AG04450 (cell line): ENCODE data around the gene LCE3D. TPM values are rescaled to one million over a fixed set of nuclear protein-coding genes. Genes with fewer than 3 reads are reported as not detected.
"Not testable (repeated sequence)": the region's sequence is repeated elsewhere in the genome, so short reads cannot be mapped to it uniquely, and the experiment has no call there.

Source experiments
- CTCF ChIA-PET: fragments of 300-600, 350-600 bp; formaldehyde crosslinking; extraction: SDS; loops from one replicate; lab custom pipeline; 2022; ENCODE audit warnings: antibody characterized with exemption, inconsistent platforms; lab: Charles Lee
- POLR2A ChIA-PET: fragments of 350-600 bp; formaldehyde crosslinking; extraction: SDS; loops from one replicate; lab custom pipeline; 2021; ENCODE audit warnings: antibody characterized with exemption, inconsistent platforms; lab: Yijun Ruan, JAX
- DNase-seq: peaks from one replicate; pipeline ENCODE4 v3.0.0-alpha.2; 2011; ENCODE audit warnings: low read depth, low spot score
- H3K27ac ChIP-seq: one replicate; pipeline ENCODE4 v1.5.1; 2012; ENCODE audit warnings: low read depth, low read length, control low read depth
- H3K27me3 ChIP-seq: one replicate; pipeline ENCODE4 v1.6.0; 2012; ENCODE audit warnings: low read length; ENCODE audit not compliant: control insufficient read depth, insufficient read depth
- H3K4me3 ChIP-seq: 2 replicates; pipeline ENCODE4 v1.5.1; 2011; ENCODE audit warnings: mild to moderate bottlenecking, low read depth, low read length, control low read depth
- H3K9me3 ChIP-seq: 2 replicates; pipeline ENCODE4 v1.5.1; 2012; ENCODE audit warnings: low read length; ENCODE audit not compliant: control insufficient read depth, insufficient read depth
- CTCF ChIP-seq: IDR thresholded peaks from 2 replicates; pipeline ENCODE4 v1.5.1; 2011; ENCODE audit warnings: low read depth, low read length, control low read depth, inconsistent platforms
- polyA plus RNA-seq: library from polyadenylated mRNA; depleted of rRNA; stranded (reverse); fragments of >200 nt; gene quantifications from 2 replicates; pipeline ENCODE4 v1.2.3, GENCODE V29; 2011

The LCE3D gene
- polyA plus RNA-seq, 1 experiment: not detected

DNA sequence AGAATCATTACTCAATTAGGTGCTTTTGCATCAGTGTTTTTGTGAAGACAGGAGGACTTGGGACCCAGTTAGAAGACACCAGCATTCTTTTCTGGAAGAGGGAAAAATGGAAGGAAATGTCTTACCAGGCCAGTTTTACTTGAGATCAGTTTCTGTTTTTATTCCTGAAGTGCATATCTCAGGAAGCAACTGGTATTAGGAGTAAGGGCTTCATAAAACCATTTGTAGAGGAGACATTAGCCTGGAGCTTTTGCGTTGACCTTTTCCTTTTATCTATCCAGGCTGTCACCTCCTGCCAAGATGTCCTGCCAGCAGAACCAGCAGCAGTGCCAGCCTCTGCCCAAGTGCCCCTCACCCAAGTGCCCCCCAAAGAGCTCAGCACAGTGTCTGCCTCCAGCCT, 33.2 kb upstream of the LCE3D start, which contains the start of gene LCE3B:
TSS of gene LCE3B (plus strand) at position 301 of the 400 bp plus-strand sequence. CDS start at position 301, 0 bp downstream.
- no peak for DNase-seq
- ChIA-PET POLR2A (no interaction called here), CTCF (no interaction called here)
- no peak within 1 kb of the TSS for H3K27ac ChIP-seq
- H3K27me3 ChIP-seq: no peaks in the 10 kb centered on the region
- H3K4me3 ChIP-seq: no peak within 1 kb of the TSS
- no peak for TF ChIP-seq CTCF
- peaks cover 12% of the 10 kb centered on the region for H3K9me3 ChIP-seq

DNA sequence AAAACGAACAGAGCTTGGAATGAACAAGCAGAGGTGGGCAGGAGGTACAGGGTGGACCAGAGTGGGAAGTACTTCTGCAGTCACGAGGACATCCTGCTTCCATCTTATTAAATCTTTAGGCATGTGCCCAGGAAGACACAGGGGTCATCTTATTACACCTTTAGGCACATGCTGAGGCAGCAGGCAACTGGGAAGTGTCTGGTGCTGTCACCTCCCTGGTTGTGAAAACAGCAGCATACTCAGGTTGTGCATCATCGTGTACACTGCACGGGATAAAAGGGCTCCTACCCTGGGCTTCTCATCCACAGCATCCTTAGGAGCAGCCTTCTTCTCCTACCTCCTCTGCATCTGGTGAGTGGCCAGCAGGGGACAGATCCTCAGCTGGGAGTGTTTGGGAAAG, 19.6 kb upstream of the LCE3D start, which contains the start of gene LCE3C:
TSS of gene LCE3C (plus strand) at position 301 of the 400 bp plus-strand sequence. CDS start 498 bp downstream, outside the sequence.
- ChIA-PET POLR2A (no interaction called here), CTCF (no interaction called here)
- no peaks in the 10 kb centered on the region for H3K27me3 ChIP-seq
- no peak for TF ChIP-seq CTCF
- peaks cover 29% of the 10 kb centered on the region for H3K9me3 ChIP-seq
- no peak within 1 kb of the TSS for H3K4me3 ChIP-seq
- DNase-seq: no peak
- no peak within 1 kb of the TSS for H3K27ac ChIP-seq

DNA sequence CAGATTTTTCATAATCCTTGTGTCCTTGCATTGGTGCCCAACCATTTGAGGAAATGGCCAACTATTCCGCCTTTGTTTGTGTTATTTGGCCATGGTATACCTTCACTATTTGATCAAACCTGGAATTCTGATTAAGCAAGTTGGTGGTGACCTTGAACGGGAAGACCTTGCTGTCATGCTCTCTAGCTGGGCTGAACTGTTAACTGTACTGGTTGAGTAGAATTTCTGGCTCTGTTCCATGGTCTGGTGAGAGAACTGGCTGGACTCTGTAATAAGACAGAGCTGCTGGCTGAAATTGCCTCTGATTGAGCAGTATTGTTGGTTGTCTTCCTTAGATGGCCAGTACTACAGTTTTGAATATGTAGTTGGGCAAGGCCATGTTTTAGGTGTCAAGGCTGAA, 16.7 kb upstream of the LCE3D start:
- H3K27ac ChIP-seq: no peak overlapping the region
- POLR2A ChIA-PET: no interaction called here

DNA sequence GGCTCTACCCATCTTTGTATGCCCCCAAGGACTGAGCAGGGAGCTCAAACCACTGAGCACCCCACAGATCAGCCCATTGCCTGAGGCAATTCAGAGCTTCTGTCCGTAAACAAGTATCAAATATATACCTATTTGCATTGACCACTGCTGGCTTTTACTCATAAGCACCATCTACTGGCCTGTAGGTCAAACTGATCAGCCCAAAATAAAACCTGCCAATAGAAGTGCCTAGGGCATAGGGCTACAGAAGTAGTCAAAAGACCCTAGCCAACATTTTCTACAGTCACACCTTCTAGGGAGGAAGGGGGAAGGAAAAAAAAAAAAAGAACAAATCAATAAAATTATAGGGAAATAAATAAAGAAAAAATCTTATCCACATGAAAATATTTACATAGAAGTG, 5.3 kb upstream of the LCE3D start:
- Histone ChIP-seq H3K4me3 (no peak overlapping the region), H3K9me3 (peaks cover 11% of the 10 kb centered on the region), H3K27me3 (no peaks in the 10 kb centered on the region), H3K27ac (no peak overlapping the region)
- TF ChIP-seq CTCF: no peak
- ChIA-PET POLR2A (no interaction called here), CTCF (no interaction called here)
- no peak for DNase-seq

More for the DNA sequence above, 16.7 kb upstream of the LCE3D start:
- TF ChIP-seq CTCF: no peak
- no peaks in the 10 kb centered on the region for H3K27me3 ChIP-seq
- CTCF ChIA-PET: no interaction called here
- no peak overlapping the region for H3K4me3 ChIP-seq
- DNase-seq: no peak
- H3K9me3 ChIP-seq: peaks cover 21% of the 10 kb centered on the region

GRCh38 chr1:152582647-152583046, 2.3 kb upstream of the LCE3D start:
- peaks cover 26% of the 10 kb centered on the region for H3K9me3 ChIP-seq
- POLR2A ChIA-PET: no interaction called here
- no peak overlapping the region for H3K27ac ChIP-seq
- no peaks in the 10 kb centered on the region for H3K27me3 ChIP-seq
- CTCF ChIA-PET: no interaction called here
- no peak for DNase-seq
- H3K4me3 ChIP-seq: no peak overlapping the region
- TF ChIP-seq CTCF: no peak

DNA sequence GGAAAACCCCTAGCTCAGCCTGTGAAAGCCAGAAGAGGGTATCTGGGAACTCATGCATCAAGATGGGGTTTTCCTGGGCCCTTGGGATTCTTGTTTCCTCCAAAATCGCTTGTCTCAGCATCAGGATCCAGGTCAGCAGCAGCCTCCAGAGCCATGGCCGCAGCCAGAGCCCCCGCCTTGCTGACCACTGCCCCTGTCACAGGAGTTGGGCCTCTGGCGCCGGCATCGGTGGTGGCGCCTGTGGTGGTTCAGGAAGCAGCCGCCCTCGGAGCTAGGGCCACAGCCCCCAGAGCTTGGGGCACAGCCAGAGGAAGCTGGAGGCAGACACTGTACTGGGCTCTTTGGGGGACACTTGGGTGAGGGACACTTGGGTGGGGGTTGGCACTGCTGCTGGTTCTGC, 790 bp downstream of the LCE3D start:
- CTCF ChIA-PET, H3K27ac ChIP-seq, H3K27me3 ChIP-seq, DNase-seq, H3K4me3 ChIP-seq, POLR2A ChIA-PET: not testable (repeated sequence)
- H3K9me3 ChIP-seq: peaks cover 19% of the 10 kb centered on the region
